Smooth muscle cell of the umbilical artery (primary cell): ENCODE results near the gene SLC44A5. TPM values are rescaled to one million over a fixed set of nuclear protein-coding genes. Genes with fewer than 3 reads are reported as not detected.

Experiments
- total RNA-seq: library from RNA; depleted of rRNA; stranded (reverse); fragments of >200 nt; gene quantifications from 2 replicates; pipeline ENCODE4 v1.2.3, GENCODE V29; 2014

SLC44A5 gene
- total RNA-seq: under 0.01 and 0.09 TPM in 2 replicates

DNA sequence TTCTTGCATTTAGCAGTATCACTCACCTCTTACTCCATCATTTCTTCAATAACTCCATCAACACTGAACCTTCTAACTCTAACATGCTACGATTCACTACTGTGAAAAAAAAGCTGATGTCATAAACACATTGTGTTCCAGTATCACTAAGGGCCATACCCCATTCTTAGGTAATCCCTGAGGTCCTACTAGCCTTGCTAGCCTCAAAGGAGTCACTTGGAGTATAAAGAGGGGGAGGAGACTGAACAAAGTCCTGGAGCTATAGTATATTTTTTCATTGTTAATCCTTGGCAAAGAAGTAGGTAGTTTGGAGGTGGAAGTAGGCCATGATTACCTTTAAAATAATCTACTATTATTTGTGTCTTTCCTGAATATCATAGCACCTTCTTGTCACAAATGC, at the start of gene SLC44A5:
Gene SLC44A5, minus strand, starts transcription at position 101 of the 400 bp plus-strand sequence. CDS start 69,667 bp downstream, outside the sequence.

Other genes starting within 250 kb of the SLC44A5 start
- gene ACADM, start 113.6 kb upstream of the SLC44A5 start, total RNA-seq: 25.8 and 43.2 TPM in 2 replicates
- gene RABGGTB, start 175.1 kb upstream of the SLC44A5 start, total RNA-seq: 129 and 131 TPM in 2 replicates
- gene MSH4, start 185.8 kb upstream of the SLC44A5 start, total RNA-seq: 0.46 and 0.59 TPM in 2 replicates